ENCODE measurements around the gene LBP.

GRCh38 chr20:38357653-38358207 is 11.4 kb downstream of the LBP start:
- TF ChIP-seq POLR2A (IDR thresholded peaks at IDR 0.05; ENCODE audit: low read depth, low read length) (no peak), TAF1 (IDR thresholded peaks at IDR 0.05; ENCODE audit: borderline replicate concordance, low read depth, low read length) (no peak)
